Skeletal muscle satellite cell (primary cell): ENCODE data around the gene RAPGEF4. TPM values are rescaled to one million over a fixed set of nuclear protein-coding genes. Genes with fewer than 3 reads are reported as not detected.
"Not testable (repeated sequence)": the region's sequence is repeated elsewhere in the genome, so short reads cannot be mapped to it uniquely, and the experiment has no call there.

Experiments
- H3K27me3 ChIP-seq: 2 replicates; pipeline ENCODE4 v1.7.0; 2013; ENCODE audit warnings: low read length; ENCODE audit not compliant: control insufficient read depth, insufficient read depth
- H3K36me3 ChIP-seq: 2 replicates; pipeline ENCODE4 v1.7.0; 2013; ENCODE audit warnings: mild to moderate bottlenecking, control low read depth, low read length; ENCODE audit not compliant: insufficient read depth
- H3K4me1 ChIP-seq: 2 replicates; pipeline ENCODE4 v1.7.0; 2013; ENCODE audit warnings: low read length; ENCODE audit not compliant: control insufficient read depth, insufficient read depth
- H3K4me2 ChIP-seq: 2 replicates; pipeline ENCODE4 v1.7.0; 2013; ENCODE audit warnings: mild to moderate bottlenecking, low read length
- H3K4me3 ChIP-seq: 2 replicates; pipeline ENCODE4 v1.7.0; 2013; ENCODE audit warnings: low read length
- H3K9ac ChIP-seq: 2 replicates; pipeline ENCODE4 v1.7.0; 2013; ENCODE audit warnings: mild to moderate bottlenecking, low read depth, low read length, moderate library complexity
- H3K9me3 ChIP-seq: replicated peaks from 2 replicates; pipeline ENCODE4 v1.7.0; 2013; ENCODE audit warnings: mild to moderate bottlenecking, control low read depth, low read length
- small RNA-seq: library from RNA; depleted of rRNA; stranded (forward); fragments of <200 nt; gene quantifications from one replicate; pipeline ENCODE3, GENCODE V24; 2012

The RAPGEF4 gene

DNA sequence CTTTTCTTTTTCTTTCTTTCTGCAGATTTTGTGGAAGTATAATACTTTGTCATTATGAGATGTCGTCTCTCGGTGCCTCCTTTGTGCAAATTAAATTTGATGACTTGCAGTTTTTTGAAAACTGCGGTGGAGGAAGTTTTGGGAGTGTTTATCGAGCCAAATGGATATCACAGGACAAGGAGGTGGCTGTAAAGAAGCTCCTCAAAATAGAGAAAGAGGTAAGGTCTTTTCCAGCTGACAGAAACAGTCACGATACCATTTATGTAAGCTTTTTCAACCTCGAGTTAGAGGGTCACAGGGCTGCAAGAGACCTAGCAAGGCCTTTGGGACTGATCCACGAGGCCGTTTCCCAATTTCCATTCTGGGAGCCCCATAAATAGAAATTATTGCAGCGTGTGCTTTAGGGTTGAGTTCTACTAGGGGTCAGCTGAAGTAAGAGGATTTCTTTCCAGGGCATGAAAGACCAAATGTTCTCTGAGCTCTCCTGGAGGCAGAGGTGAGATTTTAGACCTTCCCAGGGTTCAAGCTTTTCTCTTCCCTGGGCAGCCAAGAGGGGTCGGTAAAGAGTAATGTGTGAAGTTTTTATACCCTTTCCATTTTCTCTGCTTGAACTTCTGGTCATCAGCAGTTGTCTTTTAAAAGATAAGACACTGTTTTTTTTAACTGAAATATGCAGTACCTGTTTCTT, 355.5 kb downstream of the RAPGEF4 start:
- peak overlapping the region; percentile 78 for H3K4me2 ChIP-seq
- no peaks in the 10 kb centered on the region for H3K27me3 ChIP-seq
- no peaks in the 10 kb centered on the region for H3K9me3 ChIP-seq
- H3K9ac ChIP-seq, result peak overlapping the region; percentile 53
- H3K4me3 ChIP-seq, result peak overlapping the region; percentile 49
- peaks cover 25% of the 10 kb centered on the region for H3K4me1 ChIP-seq
- peaks cover 16% of the 10 kb centered on the region for H3K36me3 ChIP-seq

DNA sequence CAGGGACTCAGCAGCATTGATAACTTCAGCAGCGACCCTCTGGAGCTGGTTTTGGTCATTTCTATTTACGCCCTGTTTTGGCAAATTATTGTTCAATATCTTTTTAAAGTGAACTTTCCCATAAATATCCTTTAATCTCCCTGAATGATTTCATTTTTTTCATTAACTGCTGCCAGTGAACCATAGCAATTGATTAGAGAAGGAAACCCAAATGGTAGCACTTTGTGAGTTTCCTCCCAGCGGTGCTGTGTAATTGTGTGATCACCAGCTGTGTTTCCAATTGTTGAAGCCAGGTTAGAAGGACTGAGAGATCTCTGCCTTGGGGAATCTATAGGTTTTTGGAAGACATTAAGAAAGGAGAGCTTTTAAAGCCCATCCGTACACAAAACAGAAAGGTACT, 356.3 kb downstream of the RAPGEF4 start:
- H3K4me1 ChIP-seq, result peaks cover 18% of the 10 kb centered on the region
- no peak overlapping the region for H3K9ac ChIP-seq
- peaks cover 16% of the 10 kb centered on the region for H3K36me3 ChIP-seq
- H3K4me2 ChIP-seq, result no peak overlapping the region
- H3K9me3 ChIP-seq, result no peaks in the 10 kb centered on the region
- no peaks in the 10 kb centered on the region for H3K27me3 ChIP-seq
- no peak overlapping the region for H3K4me3 ChIP-seq

DNA sequence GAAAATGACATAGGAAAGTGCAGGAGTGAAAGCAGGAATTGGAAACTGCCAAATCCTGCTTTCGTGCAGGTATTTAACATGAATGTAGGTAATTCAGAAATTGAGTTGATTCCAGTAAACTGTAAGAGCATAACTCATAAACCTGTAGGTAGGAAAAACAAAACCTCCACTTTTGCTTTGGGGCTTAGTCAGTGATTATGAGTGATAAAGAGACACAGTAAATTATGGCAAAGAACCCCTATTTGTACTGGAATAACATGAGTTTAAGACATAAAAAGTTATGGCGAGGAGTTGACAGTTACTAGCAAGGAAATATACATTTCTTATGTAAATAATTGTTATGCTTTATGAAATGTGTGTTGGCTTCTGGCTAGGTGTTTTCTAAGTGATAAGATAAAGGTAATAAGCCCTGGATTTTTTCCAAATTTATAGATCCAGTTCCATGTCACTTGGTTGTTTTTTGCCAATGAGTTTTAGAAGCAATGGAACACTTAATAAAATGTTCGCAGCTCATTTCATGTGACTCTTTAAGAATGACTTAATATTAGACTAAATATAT, 357.3 kb downstream of the RAPGEF4 start:
- Histone ChIP-seq H3K4me1 (peaks cover 12% of the 10 kb centered on the region), H3K9ac (no peak overlapping the region), H3K4me2 (no peak overlapping the region), H3K36me3 (peaks cover 16% of the 10 kb centered on the region), H3K4me3 (no peak overlapping the region), H3K9me3 (no peaks in the 10 kb centered on the region), H3K27me3 (no peaks in the 10 kb centered on the region)

DNA sequence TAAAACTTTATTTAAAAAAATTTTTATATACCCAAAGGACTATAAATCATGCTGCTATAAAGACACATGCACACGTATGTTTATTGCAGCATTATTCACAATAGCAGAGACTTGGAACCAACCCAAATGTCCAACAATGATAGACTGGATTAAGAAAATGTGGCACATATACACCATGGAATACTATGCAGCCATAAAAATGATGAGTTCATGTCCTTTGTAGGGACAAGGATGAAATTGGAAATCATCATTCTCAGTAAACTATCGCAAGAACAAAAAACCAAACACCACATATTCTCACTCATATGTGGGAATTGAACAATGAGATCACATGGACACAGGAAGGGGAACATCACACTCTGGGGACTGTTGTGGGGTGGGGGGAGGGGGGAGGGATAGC, 358.0 kb downstream of the RAPGEF4 start:
- H3K9ac ChIP-seq, H3K4me2 ChIP-seq, H3K9me3 ChIP-seq, H3K27me3 ChIP-seq, H3K4me3 ChIP-seq: not testable (repeated sequence)
- Histone ChIP-seq H3K36me3 (peaks cover 16% of the 10 kb centered on the region), H3K4me1 (peaks cover 12% of the 10 kb centered on the region)

DNA sequence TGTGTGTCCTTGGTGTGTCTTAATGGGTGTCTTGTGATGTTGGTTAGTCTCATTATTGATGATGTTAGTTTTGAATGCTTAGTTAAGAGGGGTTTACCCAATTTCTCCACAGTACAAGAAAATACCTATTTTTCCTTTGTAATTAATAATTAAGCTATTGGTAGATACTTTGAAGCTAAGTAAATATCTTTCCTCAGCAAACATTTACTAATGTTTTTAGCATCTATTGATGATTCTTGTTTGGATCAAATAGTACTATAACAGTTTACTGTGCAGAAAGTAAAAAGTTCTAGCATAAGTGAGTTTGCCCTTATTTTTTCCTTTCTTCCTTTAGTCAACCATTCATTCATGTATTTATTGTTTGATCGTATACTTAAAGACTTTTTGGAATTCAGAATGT, 359.1 kb downstream of the RAPGEF4 start:
- H3K36me3 ChIP-seq, result peaks cover 16% of the 10 kb centered on the region
- no peaks in the 10 kb centered on the region for H3K27me3 ChIP-seq
- H3K4me3 ChIP-seq, result no peak overlapping the region
- H3K4me2 ChIP-seq, result no peak overlapping the region
- H3K4me1 ChIP-seq, result peaks cover 12% of the 10 kb centered on the region
- H3K9ac ChIP-seq, result no peak overlapping the region
- no peaks in the 10 kb centered on the region for H3K9me3 ChIP-seq

DNA sequence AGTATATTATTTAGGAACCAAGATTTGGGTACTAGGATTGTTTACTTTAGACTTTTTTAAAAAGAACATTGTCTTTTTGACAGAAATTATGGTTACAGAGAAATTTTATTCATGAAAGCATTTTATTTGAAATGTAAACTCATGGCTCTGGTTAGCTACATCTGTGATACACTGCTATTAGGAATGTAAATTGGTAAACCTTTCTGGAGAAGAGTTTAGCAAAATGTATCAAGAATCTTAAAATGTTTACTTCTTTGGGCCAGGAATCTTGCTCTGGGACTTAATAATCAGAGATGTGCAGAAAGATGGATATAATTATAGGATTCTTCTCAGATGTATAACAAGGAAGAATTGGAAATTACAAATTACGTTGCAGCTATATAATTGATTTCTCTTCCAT, 359.7 kb downstream of the RAPGEF4 start:
- peaks cover 22% of the 10 kb centered on the region for H3K36me3 ChIP-seq
- no peak overlapping the region for H3K9ac ChIP-seq
- no peak overlapping the region for H3K4me3 ChIP-seq
- no peaks in the 10 kb centered on the region for H3K9me3 ChIP-seq
- H3K4me1 ChIP-seq, result peaks cover 10% of the 10 kb centered on the region
- no peak overlapping the region for H3K4me2 ChIP-seq
- H3K27me3 ChIP-seq, result no peaks in the 10 kb centered on the region

DNA sequence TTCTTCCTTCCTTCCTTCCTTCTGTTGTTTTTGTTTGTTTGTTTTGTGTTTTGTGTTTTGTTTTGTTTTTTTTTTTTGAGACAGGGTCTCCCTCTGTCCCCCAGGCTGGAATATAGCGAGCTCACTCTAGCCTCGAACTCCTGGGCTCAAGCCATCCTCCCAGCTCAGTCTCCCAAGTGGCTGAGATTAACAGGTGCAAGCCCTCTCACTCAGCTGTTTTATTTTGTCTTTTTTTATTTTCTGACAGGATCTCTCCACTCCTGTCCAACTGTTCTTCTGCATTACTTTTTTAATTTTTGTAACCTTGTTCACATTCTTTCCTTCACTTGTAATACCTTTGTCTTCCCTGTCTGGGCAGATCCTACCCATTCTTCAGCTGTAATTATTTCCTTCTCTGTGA, 363.6 kb downstream of the RAPGEF4 start:
- no peak overlapping the region for H3K4me2 ChIP-seq

DNA sequence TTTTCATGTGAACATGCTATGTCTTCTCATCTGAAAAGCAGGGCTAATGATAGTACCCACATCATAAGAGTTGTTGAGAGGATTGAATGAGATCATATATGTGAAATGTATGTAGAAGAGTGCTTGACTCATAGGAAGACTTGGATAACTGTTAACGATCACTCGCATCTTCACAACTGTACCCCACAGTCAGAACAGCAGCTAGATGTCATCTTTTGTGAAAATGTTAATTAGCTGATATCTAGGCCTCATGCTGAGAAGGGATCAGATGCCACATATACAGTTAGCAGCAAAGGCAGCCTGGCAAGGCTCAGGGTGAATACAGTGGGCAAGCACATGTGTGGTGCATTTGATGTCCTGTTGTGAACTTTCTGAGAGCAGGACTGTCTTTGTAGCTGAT, 364.2 kb downstream of the RAPGEF4 start:
- no peak overlapping the region for H3K4me2 ChIP-seq

More for the DNA sequence above, 363.6 kb downstream of the RAPGEF4 start:
- no peak overlapping the region for H3K4me3 ChIP-seq
- H3K9ac ChIP-seq, result no peak overlapping the region
- H3K4me1 ChIP-seq, result peaks cover 9% of the 10 kb centered on the region
- H3K36me3 ChIP-seq, result peaks cover 14% of the 10 kb centered on the region
- H3K27me3 ChIP-seq, result no peaks in the 10 kb centered on the region
- H3K9me3 ChIP-seq, result no peaks in the 10 kb centered on the region

DNA sequence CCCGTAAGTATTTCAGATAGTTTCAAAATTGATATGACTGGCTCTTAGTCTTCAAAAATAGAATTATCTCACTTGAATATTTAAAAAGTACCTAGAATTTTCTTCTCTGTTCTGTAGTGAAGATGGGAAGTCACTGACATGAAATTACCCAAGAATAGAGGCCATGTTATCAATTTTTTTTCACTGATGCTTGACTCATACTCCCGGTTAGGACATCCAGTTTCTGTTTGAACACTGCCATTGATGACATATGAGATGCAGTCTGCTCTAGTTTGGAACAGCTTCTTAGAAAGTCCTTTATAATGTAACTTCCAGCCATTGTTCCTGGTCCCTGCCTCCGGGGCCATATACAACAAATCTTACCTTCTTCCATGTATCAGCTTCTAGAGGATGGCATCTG, 366.0 kb downstream of the RAPGEF4 start:
- peaks cover 9% of the 10 kb centered on the region for H3K4me1 ChIP-seq

More for the DNA sequence above, 364.2 kb downstream of the RAPGEF4 start:
- H3K9ac ChIP-seq, result no peak overlapping the region
- no peak overlapping the region for H3K4me3 ChIP-seq
- peaks cover 9% of the 10 kb centered on the region for H3K4me1 ChIP-seq
- H3K36me3 ChIP-seq, result peaks cover 11% of the 10 kb centered on the region
- H3K27me3 ChIP-seq, result no peaks in the 10 kb centered on the region
- H3K9me3 ChIP-seq, result no peaks in the 10 kb centered on the region

More for the DNA sequence above, 366.0 kb downstream of the RAPGEF4 start:
- H3K9me3 ChIP-seq, result no peaks in the 10 kb centered on the region
- H3K4me3 ChIP-seq, result no peak overlapping the region
- H3K9ac ChIP-seq, result no peak overlapping the region
- H3K27me3 ChIP-seq, result no peaks in the 10 kb centered on the region
- H3K36me3 ChIP-seq, result peaks cover 11% of the 10 kb centered on the region
- H3K4me2 ChIP-seq, result peak overlapping the region; percentile 22

Small RNA genes within 50 kb of the gene (small RNA-seq; reads per million reads assigned to genes)
- not detected for gene RF01210
